ENCODE data around the gene ST3GAL2. TPM values are rescaled to one million over a fixed set of nuclear protein-coding genes. Genes with fewer than 3 reads are reported as not detected.
A peak's percentile ranks its signal among the peaks of the same experiment; 100 is the strongest.

Gene ST3GAL2
- total and polyA plus RNA-seq, 2 of the 4 experiments (the other 2 are of a cell fraction) = 17.4 to 17.7 TPM

DNA sequence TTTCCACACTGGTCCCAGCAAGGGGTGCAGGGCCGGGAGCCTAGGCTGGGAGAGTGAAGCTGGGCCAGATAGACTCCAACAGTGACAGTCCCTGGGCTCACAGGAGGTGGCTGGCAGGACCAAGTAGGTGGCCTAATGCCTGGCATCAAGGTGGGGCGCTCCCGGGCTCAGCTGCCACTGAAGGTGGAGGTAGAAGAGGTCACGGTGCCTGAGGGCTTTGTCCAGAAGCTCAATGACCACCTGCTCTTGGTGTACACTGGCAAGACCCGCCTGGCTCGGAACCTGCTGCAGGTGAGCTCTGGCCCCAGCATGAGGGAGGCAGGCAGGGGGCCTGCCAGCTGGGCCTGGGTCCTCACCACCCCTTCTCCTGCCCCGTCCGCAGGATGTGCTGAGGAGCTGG lies 39.3 kb upstream of the ST3GAL2 start:
- ATAC-seq (ENCODE audit: low read depth) = no peak
- Histone ChIP-seq H4K5ac (ENCODE audit: low read depth, low read length) (no peak overlapping the region), H3K79me1 (ENCODE audit: low read depth in 1 of 2, low read length in 2 of 2) (peaks cover 0 to 4% of the 10 kb centered on the region in 2 experiments; a peak in 1 of 4 replicates), H3K9ac (ENCODE audit: low read depth, low read length) (no peak overlapping the region), H3K14ac (replicated peaks; ENCODE audit: low read depth, low read length) (no peak overlapping the region), H3K27ac (ENCODE audit: insufficient read depth, low read length) (no peak overlapping the region), H2BK120ac (ENCODE audit: low read depth, low read length) (peak overlapping the region; percentile 29; the same call in 1 of the 2 replicates), H3K4ac (ENCODE audit: low read depth, low read length) (peak overlapping the region; percentile 24), H2BK20ac (ENCODE audit: low read depth, low read length) (no peak overlapping the region), H2AFZ (replicated peaks; ENCODE audit: low read length, poor library complexity) (peak overlapping the region; percentile 55), H3K27me3 (ENCODE audit: control insufficient read depth, insufficient read depth, low read length) (no peaks in the 10 kb centered on the region), H4K91ac (ENCODE audit: insufficient read depth, low read depth, low read length) (no peak overlapping the region), H3K9me1 (ENCODE audit: insufficient read depth, low read length) (peaks cover 20% of the 10 kb centered on the region), H4K20me1 (ENCODE audit: insufficient read depth, low read length) (no peaks in the 10 kb centered on the region), H3K23ac (ENCODE audit: low read depth, low read length) (0 out of 2 replicates have a peak overlapping the region, but pooled peaks have one; percentile 15), H2AK9ac (replicated peaks; ENCODE audit: low read depth, low read length, poor library complexity) (peak overlapping the region; percentile 15), H2BK5ac (ENCODE audit: low read depth, low read length, poor library complexity, severe bottlenecking) (no peak overlapping the region), H4K8ac (ENCODE audit: low read depth in 2 of 2, low read length in 2 of 2) (no peak overlapping the region), H2AK5ac (ENCODE audit: low read depth, low read length) (no peak overlapping the region), H3K56ac (ENCODE audit: extremely low read depth, insufficient read depth, low read length) (no peak overlapping the region), H3K4me1 (ENCODE audit: control insufficient read depth, insufficient read depth, low read length) (peaks cover 15% of the 10 kb centered on the region), H3K4me2 (ENCODE audit: low read depth, low read length) (no peak overlapping the region), H3K36me3 (ENCODE audit: control insufficient read depth, insufficient read depth, low read length) (peaks cover 49% of the 10 kb centered on the region), H3K4me3 (ENCODE audit: insufficient read depth, low read depth, low read length) (no peak overlapping the region), H2BK15ac (ENCODE audit: low read depth, low read length) (no peak overlapping the region; the same call in 2 of the 3 replicates), H3K18ac (ENCODE audit: low read depth, low read length) (no peak overlapping the region), H3K9me3 (ENCODE audit: control insufficient read depth, insufficient read depth, low read length) (no peaks in the 10 kb centered on the region)
- 100% methylated on average over 2 of the region's 8 CpGs; no CpG with 5 or more reads in 1 of the 2 experiments for WGBS, 2 experiments (ENCODE audit: extremely low coverage in 2 of 2, insufficient read length in 1 of 2)
- DNase-seq = no peak
- CTCF ChIA-PET = no interaction called here
- in situ Hi-C loops (cut with MboI; ENCODE audit: low sequenced_read_pairs) = no loop called here
- POLR2A ChIA-PET (ENCODE audit: unreplicated experiment) = no interaction called here
- intact Hi-C loops (cut with micrococcal nuclease) = loop anchor here (5.0 kb wide), 1 partner anchor 81 kb away; no protein-coding TSS in a partner anchor
- TF ChIP-seq MXI1 (IDR thresholded peaks at IDR 0.05; ENCODE audit: borderline replicate concordance, low read depth, low read length) = no peak
- TF ChIP-seq RAD21 (IDR thresholded peaks at IDR 0.05; ENCODE audit: low read length) = no peak
- no peak for TF ChIP-seq NFE2L2 (IDR thresholded peaks at IDR 0.05; ENCODE audit: low read depth, low read length)
- TF ChIP-seq SMC3 (IDR thresholded peaks at IDR 0.05; ENCODE audit: low read depth, low read length) = no peak
- TF ChIP-seq BHLHE40 (IDR thresholded peaks at IDR 0.05; ENCODE audit: low read depth, low read length) = no peak
- TF ChIP-seq USF2 (IDR thresholded peaks at IDR 0.05; ENCODE audit: low read depth, low read length) = no peak
- TF ChIP-seq RFX5 (IDR thresholded peaks at IDR 0.05; ENCODE audit: low read depth, low read length) = no peak
- TF ChIP-seq MAFK (IDR thresholded peaks at IDR 0.05; ENCODE audit: low read depth, low read length) = no peak
- no peak for TF ChIP-seq CHD1 (IDR thresholded peaks at IDR 0.05; ENCODE audit: low read depth, low read length)
- TF ChIP-seq FOS (IDR thresholded peaks at IDR 0.05; ENCODE audit: low read depth, low read length) = no peak
- no peak for TF ChIP-seq ELK1 (IDR thresholded peaks at IDR 0.05; ENCODE audit: borderline replicate concordance, low read depth, low read length)
- TF ChIP-seq POLR2A (IDR thresholded peaks at IDR 0.05; ENCODE audit: low read depth, low read length) = no peak
- no peak for TF ChIP-seq CEBPB (IDR thresholded peaks at IDR 0.05; ENCODE audit: low read depth, low read length)
- TF ChIP-seq MAZ (IDR thresholded peaks at IDR 0.05; ENCODE audit: borderline replicate concordance, low read depth, low read length) = no peak
- TF ChIP-seq RCOR1 (IDR thresholded peaks at IDR 0.05; ENCODE audit: insufficient replicate concordance, low read length) = no peak
- TF ChIP-seq CTCF (conservative IDR thresholded peaks at IDR 0.05; ENCODE audit: low read depth, low read length) = no peak
- dilution Hi-C loops (cut with HindIII; ENCODE audit: low sequenced_read_pairs, unreplicated experiment) = no loop called here
- BruUV-seq (replicated peaks) = no TSS peak

Measured in IMR-90 (cell line).